ENCODE measurements around the gene MYH13. TPM values are rescaled to one million over a fixed set of nuclear protein-coding genes. Genes with fewer than 3 reads are reported as not detected.
"Not testable (repeated sequence)": the region's sequence is repeated elsewhere in the genome, so short reads cannot be mapped to it uniquely, and the experiment has no call there.

MYH13 gene
- total RNA-seq, 1 experiment from 2014 or later, result not detected

DNA sequence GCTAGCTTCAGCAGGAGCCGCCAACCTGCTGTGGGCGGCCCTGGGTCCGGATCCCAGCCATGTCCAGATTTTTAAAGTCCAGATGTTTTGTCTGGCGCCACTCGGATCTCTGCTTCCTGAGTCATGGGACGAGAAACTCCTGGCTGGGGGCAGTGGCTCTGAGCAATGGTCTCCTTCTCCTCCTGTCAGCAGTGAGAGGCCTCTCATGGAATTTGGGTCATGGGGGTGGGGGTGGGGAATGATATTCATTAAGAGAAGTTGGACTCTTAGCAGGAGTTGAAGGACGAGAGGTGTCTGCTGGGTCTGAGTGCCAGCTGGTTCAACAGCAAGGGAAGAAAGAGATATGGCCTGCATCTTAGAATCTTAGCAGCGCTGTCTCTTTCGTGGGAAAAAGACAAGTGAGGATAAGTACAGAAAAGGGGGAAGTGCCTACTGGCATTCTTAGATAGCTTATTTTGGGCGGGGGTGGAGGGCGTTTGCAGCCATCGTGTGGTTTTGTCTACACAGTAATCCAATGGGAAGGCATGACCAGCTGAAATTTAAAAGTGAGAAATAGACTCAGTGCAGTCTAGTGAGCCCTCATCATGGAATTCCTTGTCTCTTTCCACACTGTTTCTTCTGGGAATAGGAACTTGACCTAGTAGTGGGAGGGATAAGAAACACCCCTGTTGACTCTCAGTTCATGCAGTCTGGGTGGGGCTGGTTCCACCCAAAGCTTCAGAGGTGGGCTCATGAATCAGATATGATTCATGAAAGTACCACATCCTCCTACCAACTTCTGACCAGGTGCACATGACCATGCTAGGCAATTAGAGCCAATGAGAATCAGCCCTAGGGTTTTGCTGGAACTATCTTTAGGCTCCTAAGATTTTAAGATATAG is 80.5 kb downstream of the MYH13 start:
- Histone ChIP-seq H4K20me1 (ENCODE audit: control insufficient read depth, insufficient read depth, insufficient read length) (no peaks in the 10 kb centered on the region), H2BK5ac (ENCODE audit: insufficient read length, low read length) (no peak overlapping the region), H3K79me2 (ENCODE audit: insufficient read depth, low read length) (no peaks in the 10 kb centered on the region; the same call in 1 of the 2 replicates), H3K9me3 (ENCODE audit: control insufficient read depth, low read depth, low read length) (no peaks in the 10 kb centered on the region), H4K91ac (ENCODE audit: insufficient read length, low read depth, low read length) (no peak overlapping the region), H3K4me2 (ENCODE audit: insufficient read depth, insufficient read length, low read length) (no peak overlapping the region), H3K56ac (ENCODE audit: insufficient read length, low read depth, low read length) (no peak overlapping the region), H2BK20ac (ENCODE audit: low read depth, low read length, poor library complexity, severe bottlenecking) (no peak overlapping the region), H3K79me1 (ENCODE audit: insufficient read depth, low read depth, low read length, poor library complexity, severe bottlenecking) (no peaks in the 10 kb centered on the region), H3K9ac (ENCODE audit: extremely low read depth, insufficient read length, low read length) (no peak overlapping the region), H3K4me1 (ENCODE audit: insufficient read depth, low read length) (no peaks in the 10 kb centered on the region; the same call in 1 of the 2 replicates), H4K8ac (replicated peaks; ENCODE audit: insufficient read length, low read depth, low read length) (no peak overlapping the region), H3K14ac (ENCODE audit: insufficient read depth, low read length) (no peak overlapping the region), H2AK5ac (ENCODE audit: insufficient read length, low read length) (no peak overlapping the region), H4K5ac (ENCODE audit: insufficient read length, low read depth, low read length) (no peak overlapping the region), H3K4ac (ENCODE audit: low read depth, low read length) (no peak overlapping the region), H3K27ac (ENCODE audit: insufficient read length, low read depth, low read length) (no peak overlapping the region), H2AFZ (ENCODE audit: low read length) (no peak overlapping the region), H2BK15ac (ENCODE audit: low read depth, low read length) (no peak overlapping the region), H3K23ac (ENCODE audit: insufficient read length, low read depth, low read length) (no peak overlapping the region), H2BK12ac (ENCODE audit: insufficient read length, low read depth, low read length) (no peak overlapping the region), H2BK120ac (ENCODE audit: low read depth, low read length, poor library complexity, severe bottlenecking) (no peak overlapping the region), H3K27me3 (ENCODE audit: insufficient read depth, low read length) (no peaks in the 10 kb centered on the region), H3K18ac (ENCODE audit: insufficient read length, low read depth, low read length) (no peak overlapping the region), H3T11ph (ENCODE audit: low read length) (no peak overlapping the region), H3K23me2 (ENCODE audit: insufficient read length, low read depth, low read length, poor library complexity, severe bottlenecking) (no peaks in the 10 kb centered on the region)
- WGBS (ENCODE audit: extremely low coverage, insufficient read length, low lambda C conversion rate), result no CpG with 5 or more reads among the region's 12 CpGs
- H3K27me3 Mint-ChIP-seq (ENCODE audit: low read depth), result no peaks in the 10 kb centered on the region; the same call in 1 of the 2 replicates
- H3K9me3 Mint-ChIP-seq, result no peaks in the 10 kb centered on the region
- no peak for DNase-seq
- H3K4me1 Mint-ChIP-seq, result peaks cover 9 to 14% of the 10 kb centered on the region in 2 experiments
- no peaks in the 10 kb centered on the region for H3K36me3 Mint-ChIP-seq (ENCODE audit: insufficient read depth in 1 of 3, low read depth in 3 of 3)
- no peak overlapping the region for H3K4me3 Mint-ChIP-seq
- H3K27ac Mint-ChIP-seq, result no peak overlapping the region; a peak in 1 of 7 replicates
- TF ChIP-seq CTCF (conservative IDR thresholded peaks at IDR 0.05), result no peak

DNA sequence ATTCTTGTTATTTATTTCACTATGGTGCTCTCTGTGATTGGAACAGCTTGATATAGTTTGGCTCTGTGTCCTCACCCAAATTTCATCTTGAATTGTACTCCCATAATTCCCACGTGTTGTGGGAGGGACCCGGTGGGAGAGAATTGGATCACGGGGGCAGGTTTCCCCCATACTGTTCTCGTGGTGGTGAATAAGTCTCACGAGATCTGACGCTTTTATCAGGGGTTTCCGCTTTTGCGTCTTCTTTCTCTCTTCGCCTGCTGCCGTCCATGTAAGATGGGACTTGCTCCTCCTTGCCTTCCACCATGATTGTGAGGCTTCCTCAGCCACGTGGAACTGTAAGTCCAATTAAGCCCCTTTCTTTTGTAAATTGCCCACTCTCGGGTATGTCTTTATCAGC is 81.2 kb downstream of the MYH13 start:
- not testable (repeated sequence) for H3K36me3 Mint-ChIP-seq (ENCODE audit: insufficient read depth in 1 of 3, low read depth in 3 of 3); H3K18ac ChIP-seq (ENCODE audit: insufficient read length, low read depth, low read length); H3K4me3 Mint-ChIP-seq; H3K4me2 ChIP-seq (ENCODE audit: insufficient read depth, insufficient read length, low read length); H3K56ac ChIP-seq (ENCODE audit: insufficient read length, low read depth, low read length); H3K9me3 Mint-ChIP-seq; H2BK120ac ChIP-seq (ENCODE audit: low read depth, low read length, poor library complexity, severe bottlenecking); H3K27ac ChIP-seq (ENCODE audit: insufficient read length, low read depth, low read length); H3T11ph ChIP-seq (ENCODE audit: low read length); H2BK12ac ChIP-seq (ENCODE audit: insufficient read length, low read depth, low read length); H4K91ac ChIP-seq (ENCODE audit: insufficient read length, low read depth, low read length); H3K4ac ChIP-seq (ENCODE audit: low read depth, low read length); H3K79me2 ChIP-seq (ENCODE audit: insufficient read depth, low read length); H2BK15ac ChIP-seq (ENCODE audit: low read depth, low read length); H4K8ac ChIP-seq (replicated peaks; ENCODE audit: insufficient read length, low read depth, low read length); H3K14ac ChIP-seq (ENCODE audit: insufficient read depth, low read length); H3K27me3 ChIP-seq (ENCODE audit: insufficient read depth, low read length); H3K4me1 ChIP-seq (ENCODE audit: insufficient read depth, low read length); H2AFZ ChIP-seq (ENCODE audit: low read length); H2AK5ac ChIP-seq (ENCODE audit: insufficient read length, low read length); H3K23me2 ChIP-seq (ENCODE audit: insufficient read length, low read depth, low read length, poor library complexity, severe bottlenecking); H3K79me1 ChIP-seq (ENCODE audit: insufficient read depth, low read depth, low read length, poor library complexity, severe bottlenecking); H3K9me3 ChIP-seq (ENCODE audit: control insufficient read depth, low read depth, low read length); H2BK20ac ChIP-seq (ENCODE audit: low read depth, low read length, poor library complexity, severe bottlenecking); H3K27me3 Mint-ChIP-seq (ENCODE audit: low read depth); H3K23ac ChIP-seq (ENCODE audit: insufficient read length, low read depth, low read length); H4K5ac ChIP-seq (ENCODE audit: insufficient read length, low read depth, low read length); H2BK5ac ChIP-seq (ENCODE audit: insufficient read length, low read length); H3K27ac Mint-ChIP-seq; H3K9ac ChIP-seq (ENCODE audit: extremely low read depth, insufficient read length, low read length); DNase-seq; H4K20me1 ChIP-seq (ENCODE audit: control insufficient read depth, insufficient read depth, insufficient read length)
- WGBS (ENCODE audit: extremely low coverage, insufficient read length, low lambda C conversion rate), result no CpG with 5 or more reads among the region's 12 CpGs
- H3K4me1 Mint-ChIP-seq, result peaks cover 9 to 14% of the 10 kb centered on the region in 2 experiments
